Transverse colon (tissue), 3 donors: Measurements from ENCODE around the gene CTNND2.

Experiments
- EP300 ChIP-seq: sonication (generic); formaldehyde crosslinking; IDR thresholded peaks from one replicate; pipeline ENCODE4 v1.6.1; 2017; ENCODE audit warnings: antibody characterized with exemption, low read depth
- TF ChIP-seq, protein P1 (sequence below), 5 experiments: fragments of 200-600 bp in 3 of 5; fragments of 450-650 bp in 2 of 5; sonication (generic) in 3 of 5; IDR thresholded peaks; 1 replicate in 2 of 5; 2 replicates in 3 of 5; pipeline ENCODE4 v1.5.1; 2016 to 2017; ENCODE audit warnings: antibody characterized with exemption in 5 of 5, inconsistent platforms in 3 of 5, mild to moderate bottlenecking in 2 of 5, moderate library complexity in 1 of 5

DNA sequence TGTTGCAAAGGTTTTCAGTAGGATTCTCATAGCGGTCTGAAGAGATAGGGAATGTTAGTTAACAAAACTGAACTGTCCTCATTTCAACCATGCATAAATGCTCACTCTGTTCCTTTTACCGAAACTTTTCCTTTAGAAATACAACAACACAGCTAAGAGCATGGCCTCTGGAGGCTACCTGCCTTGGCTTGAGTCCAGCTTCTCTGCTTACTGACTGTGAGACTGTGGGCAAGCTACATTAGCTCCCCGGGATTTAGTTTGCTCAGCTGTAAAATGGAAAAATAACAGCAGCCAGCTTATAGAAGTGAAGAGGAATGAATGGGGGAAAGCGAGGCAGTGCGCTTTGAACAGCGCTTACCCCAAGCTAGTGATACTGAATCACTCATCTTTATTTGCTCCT, 635.4 kb downstream of the CTNND2 start:
- TF ChIP-seq EP300 = no peak
- TF ChIP-seq, protein P1, sequence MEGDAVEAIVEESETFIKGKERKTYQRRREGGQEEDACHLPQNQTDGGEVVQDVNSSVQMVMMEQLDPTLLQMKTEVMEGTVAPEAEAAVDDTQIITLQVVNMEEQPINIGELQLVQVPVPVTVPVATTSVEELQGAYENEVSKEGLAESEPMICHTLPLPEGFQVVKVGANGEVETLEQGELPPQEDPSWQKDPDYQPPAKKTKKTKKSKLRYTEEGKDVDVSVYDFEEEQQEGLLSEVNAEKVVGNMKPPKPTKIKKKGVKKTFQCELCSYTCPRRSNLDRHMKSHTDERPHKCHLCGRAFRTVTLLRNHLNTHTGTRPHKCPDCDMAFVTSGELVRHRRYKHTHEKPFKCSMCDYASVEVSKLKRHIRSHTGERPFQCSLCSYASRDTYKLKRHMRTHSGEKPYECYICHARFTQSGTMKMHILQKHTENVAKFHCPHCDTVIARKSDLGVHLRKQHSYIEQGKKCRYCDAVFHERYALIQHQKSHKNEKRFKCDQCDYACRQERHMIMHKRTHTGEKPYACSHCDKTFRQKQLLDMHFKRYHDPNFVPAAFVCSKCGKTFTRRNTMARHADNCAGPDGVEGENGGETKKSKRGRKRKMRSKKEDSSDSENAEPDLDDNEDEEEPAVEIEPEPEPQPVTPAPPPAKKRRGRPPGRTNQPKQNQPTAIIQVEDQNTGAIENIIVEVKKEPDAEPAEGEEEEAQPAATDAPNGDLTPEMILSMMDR (IDR thresholded peaks at IDR 0.05) = no peak
